Measurements from ENCODE around the gene GAS7.

- TF ChIP-seq CTCF (IDR thresholded peaks at IDR 0.05 in 2 of 3, conservative IDR thresholded peaks at IDR 0.05 in 1 of 3; ENCODE audit: borderline replicate concordance in 1 of 3, insufficient read depth in 1 of 3, low read depth in 2 of 3, low read length in 2 of 3) (no peak), RAD21 (IDR thresholded peaks at IDR 0.05; ENCODE audit: low read depth) (no peak)
Measured at GRCh38 chr17:9865586-9865985, 332.8 kb downstream of the GAS7 start.

Data from HCT116 (cell line).